H9 (cell line): ENCODE results near the gene SOX18. TPM values are rescaled to one million over a fixed set of nuclear protein-coding genes. Genes with fewer than 3 reads are reported as not detected.

Source experiments
- DNase-seq: peaks from one replicate; pipeline ENCODE4 v3.0.0-alpha.2; 2017
- H2AFZ ChIP-seq: one replicate; pipeline ENCODE4 v1.6.1; 2013; ENCODE audit warnings: mild to moderate bottlenecking, low read length, control low read depth, moderate library complexity
- H2AK5ac ChIP-seq: 2 replicates; pipeline ENCODE4 v1.6.1; 2013; ENCODE audit warnings: low read length, control low read depth, mixed read lengths; ENCODE audit not compliant: insufficient read length
- H2BK120ac ChIP-seq: one replicate; pipeline ENCODE4 v1.6.1; 2013; ENCODE audit warnings: low read depth, mild to moderate bottlenecking, low read length, control low read depth, inconsistent platforms; ENCODE audit not compliant: poor library complexity, severe bottlenecking
- H2BK12ac ChIP-seq: 2 replicates; pipeline ENCODE4 v1.6.1; 2013; ENCODE audit warnings: low read length, control low read depth, mixed read lengths, low read depth; ENCODE audit not compliant: insufficient read length
- H2BK15ac ChIP-seq: 2 replicates; pipeline ENCODE4 v1.6.1; 2013; ENCODE audit warnings: low read depth, low read length, control low read depth
- H2BK20ac ChIP-seq: one replicate; pipeline ENCODE4 v1.6.1; 2013; ENCODE audit warnings: low read depth, mild to moderate bottlenecking, low read length, control low read depth, inconsistent platforms; ENCODE audit not compliant: poor library complexity, severe bottlenecking
- H2BK5ac ChIP-seq: 2 replicates; pipeline ENCODE4 v1.6.1; 2013; ENCODE audit warnings: low read length, control low read depth, mixed read lengths; ENCODE audit not compliant: insufficient read length
- H3K14ac ChIP-seq: 2 replicates; pipeline ENCODE4 v1.6.1; 2013; ENCODE audit warnings: low read length, control low read depth; ENCODE audit not compliant: insufficient read depth
- H3K18ac ChIP-seq: 2 replicates; pipeline ENCODE4 v1.6.1; 2013; ENCODE audit warnings: low read depth, mild to moderate bottlenecking, mixed read lengths, low read length, control low read depth; ENCODE audit not compliant: insufficient read length
- H3K23ac ChIP-seq: 2 replicates; pipeline ENCODE4 v1.6.1; 2013; ENCODE audit warnings: low read length, control low read depth, mixed read lengths, low read depth; ENCODE audit not compliant: insufficient read length
- H3K23me2 ChIP-seq: 2 replicates; pipeline ENCODE4 v1.6.1; 2013; ENCODE audit warnings: low read depth, mild to moderate bottlenecking, mixed read lengths, low read length, control low read depth; ENCODE audit not compliant: insufficient read length, poor library complexity, severe bottlenecking
- H3K27ac ChIP-seq: 2 replicates; pipeline ENCODE4 v1.5.1; 2013; ENCODE audit warnings: low read length, control low read depth, mixed read lengths, low read depth; ENCODE audit not compliant: insufficient read length
- H3K27me3 ChIP-seq: 2 replicates; pipeline ENCODE4 v1.6.1; 2013; ENCODE audit warnings: low read length, control low read depth, inconsistent platforms; ENCODE audit not compliant: insufficient read depth
- H3K4ac ChIP-seq: 2 replicates; pipeline ENCODE4 v1.6.1; 2013; ENCODE audit warnings: low read depth, mild to moderate bottlenecking, control low read depth, inconsistent platforms, low read length, moderate library complexity
- H3K4me1 ChIP-seq: 2 replicates; pipeline ENCODE4 v1.6.1; 2013; ENCODE audit warnings: low read length, control low read depth, inconsistent platforms; ENCODE audit not compliant: insufficient read depth
- H3K4me2 ChIP-seq: 2 replicates; pipeline ENCODE4 v1.6.1; 2013; ENCODE audit warnings: low read length, control low read depth, mixed read lengths; ENCODE audit not compliant: insufficient read length, insufficient read depth
- H3K56ac ChIP-seq: 2 replicates; pipeline ENCODE4 v1.6.1; 2013; ENCODE audit warnings: low read depth, mild to moderate bottlenecking, mixed read lengths, low read length, control low read depth; ENCODE audit not compliant: insufficient read length
- H3K79me1 ChIP-seq: 2 replicates; pipeline ENCODE4 v1.6.1; 2013; ENCODE audit warnings: low read depth, mild to moderate bottlenecking, moderate library complexity, low read length, control low read depth, inconsistent platforms; ENCODE audit not compliant: insufficient read depth, poor library complexity, severe bottlenecking
- H3K79me2 ChIP-seq: 2 replicates; pipeline ENCODE4 v1.6.1; 2013; ENCODE audit warnings: low read length, control low read depth, inconsistent platforms; ENCODE audit not compliant: insufficient read depth
- H3K9ac ChIP-seq: 2 replicates; pipeline ENCODE4 v1.6.1; 2013; ENCODE audit warnings: low read length, control low read depth, mixed read lengths; ENCODE audit not compliant: insufficient read length; ENCODE audit errors: extremely low read depth
- H3K9me3 ChIP-seq: one replicate; pipeline ENCODE4 v1.6.1; 2013; ENCODE audit warnings: low read depth, low read length, inconsistent platforms; ENCODE audit not compliant: control insufficient read depth
- H3T11ph ChIP-seq: one replicate; pipeline ENCODE4 v1.6.1; 2013; ENCODE audit warnings: mild to moderate bottlenecking, low read length, control low read depth, inconsistent platforms
- H4K20me1 ChIP-seq: one replicate; pipeline ENCODE4 v1.6.1; 2013; ENCODE audit not compliant: control insufficient read depth, insufficient read length, insufficient read depth
- H4K5ac ChIP-seq: 2 replicates; pipeline ENCODE4 v1.6.1; 2013; ENCODE audit warnings: low read depth, mild to moderate bottlenecking, mixed read lengths, low read length, control low read depth; ENCODE audit not compliant: insufficient read length
- H4K8ac ChIP-seq: replicated peaks from 2 replicates; pipeline ENCODE4 v1.6.1; 2013; ENCODE audit warnings: low read length, control low read depth, mixed read lengths, low read depth; ENCODE audit not compliant: insufficient read length
- H4K91ac ChIP-seq: 2 replicates; pipeline ENCODE4 v1.6.1; 2013; ENCODE audit warnings: low read depth, mild to moderate bottlenecking, moderate library complexity, mixed read lengths, low read length, control low read depth; ENCODE audit not compliant: insufficient read length
- H3K27ac Mint-ChIP-seq, 3 experiments: 2 replicates in 2 of 3; 3 replicates in 1 of 3; pipeline ENCODE4 v1.8.0; 2020 to 2021; ENCODE audit warnings: mixed read lengths in 3 of 3, mild to moderate bottlenecking in 1 of 3, moderate library complexity in 1 of 3
- H3K27me3 Mint-ChIP-seq: 2 replicates; pipeline ENCODE4 v1.8.0; 2021; ENCODE audit warnings: low read depth, mild to moderate bottlenecking, moderate library complexity, mixed read lengths
- H3K36me3 Mint-ChIP-seq, 3 experiments: 2 replicates in 2 of 3; 3 replicates in 1 of 3; pipeline ENCODE4 v1.8.0; 2020 to 2021; ENCODE audit warnings: low read depth in 3 of 3, mixed read lengths in 3 of 3; ENCODE audit not compliant: insufficient read depth in 1 of 3
- H3K4me1 Mint-ChIP-seq, 2 experiments: 2 replicates each; pipeline ENCODE4 v1.8.0; 2020; ENCODE audit warnings: mixed read lengths in 2 of 2
- H3K4me3 Mint-ChIP-seq, 2 experiments: 2 replicates in 1 of 2; 3 replicates in 1 of 2; pipeline ENCODE4 v1.8.0; 2020 to 2021; ENCODE audit warnings: mild to moderate bottlenecking in 2 of 2, mixed read lengths in 2 of 2, moderate library complexity in 1 of 2
- H3K9me3 Mint-ChIP-seq, 2 experiments: 2 replicates in 1 of 2; 3 replicates in 1 of 2; pipeline ENCODE4 v1.8.0; 2020; ENCODE audit warnings: mild to moderate bottlenecking in 2 of 2, mixed read lengths in 2 of 2, moderate library complexity in 1 of 2
- WGBS: extraction: QIAGEN DNeasy Blood & Tissue Kit; methylation state at CpG from one replicate; pipeline ENCODE4 v1.1.7; 2013; ENCODE audit warnings: missing lambda C conversion rate, low lambda C conversion rate, mixed read lengths; ENCODE audit not compliant: insufficient read length; ENCODE audit errors: extremely low coverage; 5-methylcytosine and 5-hydroxymethylcytosine counted together
- total RNA-seq: library from RNA; stranded (reverse); gene quantifications from 2 replicates; pipeline ENCODE4 v1.2.1, GENCODE V29; 2021
- TF ChIP-seq, protein P1 (sequence below): fragments of 200-600 bp; sonication (generic); conservative IDR thresholded peaks from 3 replicates; pipeline ENCODE4 v1.8.0; 2021; ENCODE audit warnings: antibody characterized with exemption, mild to moderate bottlenecking

SOX18 gene
- total RNA-seq, 1 experiment from 2014 or later = 2.0 TPM

DNA sequence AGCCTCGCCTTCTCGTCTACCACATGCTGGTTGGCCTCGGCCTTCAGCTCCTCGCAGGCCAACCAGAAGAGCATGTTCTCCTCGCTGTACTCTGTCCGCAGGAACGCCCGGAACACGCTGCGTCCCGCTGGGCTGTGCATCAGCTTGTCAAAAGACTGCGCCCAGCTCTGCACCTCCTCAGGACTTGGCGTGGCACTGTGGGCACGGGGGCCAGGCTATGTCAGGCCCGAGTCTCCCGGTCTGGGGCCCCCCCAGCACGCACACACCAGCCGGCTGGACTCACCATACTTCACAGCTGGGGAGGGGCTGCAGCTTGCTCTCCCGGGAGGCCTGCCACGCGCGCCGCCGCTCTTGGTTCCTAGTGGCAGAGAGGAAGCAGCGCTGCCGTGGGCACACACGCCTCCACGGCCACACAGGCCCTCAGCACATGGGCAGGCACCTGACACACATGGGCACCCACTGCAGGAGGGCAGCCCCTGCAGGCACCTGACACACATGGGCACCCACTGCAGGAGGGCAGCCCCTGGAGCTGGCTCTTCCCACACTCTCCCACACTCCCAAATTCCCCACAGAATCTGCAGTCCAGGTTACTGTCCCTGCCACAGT is 24.8 kb upstream of the SOX18 start:
- H3K9me3 Mint-ChIP-seq = no peaks in the 10 kb centered on the region
- no peak overlapping the region for H2AFZ ChIP-seq
- no peaks in the 10 kb centered on the region for H3K27me3 ChIP-seq
- H4K91ac ChIP-seq = no peak overlapping the region
- H4K20me1 ChIP-seq = no peaks in the 10 kb centered on the region
- no CpG with 5 or more reads among the region's 28 CpGs for WGBS
- H3K23ac ChIP-seq = no peak overlapping the region
- H3K4me2 ChIP-seq = no peak overlapping the region
- H2BK20ac ChIP-seq = no peak overlapping the region
- H3K56ac ChIP-seq = no peak overlapping the region
- H2BK120ac ChIP-seq = no peak overlapping the region
- TF ChIP-seq, protein P1, sequence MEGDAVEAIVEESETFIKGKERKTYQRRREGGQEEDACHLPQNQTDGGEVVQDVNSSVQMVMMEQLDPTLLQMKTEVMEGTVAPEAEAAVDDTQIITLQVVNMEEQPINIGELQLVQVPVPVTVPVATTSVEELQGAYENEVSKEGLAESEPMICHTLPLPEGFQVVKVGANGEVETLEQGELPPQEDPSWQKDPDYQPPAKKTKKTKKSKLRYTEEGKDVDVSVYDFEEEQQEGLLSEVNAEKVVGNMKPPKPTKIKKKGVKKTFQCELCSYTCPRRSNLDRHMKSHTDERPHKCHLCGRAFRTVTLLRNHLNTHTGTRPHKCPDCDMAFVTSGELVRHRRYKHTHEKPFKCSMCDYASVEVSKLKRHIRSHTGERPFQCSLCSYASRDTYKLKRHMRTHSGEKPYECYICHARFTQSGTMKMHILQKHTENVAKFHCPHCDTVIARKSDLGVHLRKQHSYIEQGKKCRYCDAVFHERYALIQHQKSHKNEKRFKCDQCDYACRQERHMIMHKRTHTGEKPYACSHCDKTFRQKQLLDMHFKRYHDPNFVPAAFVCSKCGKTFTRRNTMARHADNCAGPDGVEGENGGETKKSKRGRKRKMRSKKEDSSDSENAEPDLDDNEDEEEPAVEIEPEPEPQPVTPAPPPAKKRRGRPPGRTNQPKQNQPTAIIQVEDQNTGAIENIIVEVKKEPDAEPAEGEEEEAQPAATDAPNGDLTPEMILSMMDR = no peak
- no peak for DNase-seq
- no peak overlapping the region for H3K18ac ChIP-seq
- no peaks in the 10 kb centered on the region; the same call in 1 of the 2 replicates for H3K4me1 ChIP-seq
- H3K27me3 Mint-ChIP-seq = no peaks in the 10 kb centered on the region
- H3K4ac ChIP-seq = no peak overlapping the region
- H3K4me3 Mint-ChIP-seq = no peak overlapping the region
- no peak overlapping the region for H2AK5ac ChIP-seq
- H3K23me2 ChIP-seq = peaks cover 3% of the 10 kb centered on the region
- H3T11ph ChIP-seq = no peak overlapping the region
- H3K27ac Mint-ChIP-seq = no peak overlapping the region
- no peak overlapping the region for H3K27ac ChIP-seq
- H2BK15ac ChIP-seq = no peak overlapping the region
- no peak overlapping the region; the same call in 1 of the 2 replicates for H3K14ac ChIP-seq
- no peaks in the 10 kb centered on the region for H3K9me3 ChIP-seq
- no peak overlapping the region for H2BK5ac ChIP-seq
- H3K79me2 ChIP-seq = no peaks in the 10 kb centered on the region
- H3K79me1 ChIP-seq = no peaks in the 10 kb centered on the region
- no peaks in the 10 kb centered on the region; a peak in 2 of 7 replicates for H3K36me3 Mint-ChIP-seq
- peaks cover 9 to 12% of the 10 kb centered on the region in 2 experiments for H3K4me1 Mint-ChIP-seq
- no peak overlapping the region for H2BK12ac ChIP-seq
- H4K5ac ChIP-seq = no peak overlapping the region
- no peak overlapping the region for H3K9ac ChIP-seq
- no peak overlapping the region for H4K8ac ChIP-seq
